DMS 273 (cell line): ENCODE results near the gene SH3BP2.

Experiments
- DNase-seq: peaks from one replicate; lab custom pipeline; 2025; ENCODE audit not compliant: unreplicated experiment; lab: John Stamatoyannopoulos, UW

SH3BP2 gene

DNA sequence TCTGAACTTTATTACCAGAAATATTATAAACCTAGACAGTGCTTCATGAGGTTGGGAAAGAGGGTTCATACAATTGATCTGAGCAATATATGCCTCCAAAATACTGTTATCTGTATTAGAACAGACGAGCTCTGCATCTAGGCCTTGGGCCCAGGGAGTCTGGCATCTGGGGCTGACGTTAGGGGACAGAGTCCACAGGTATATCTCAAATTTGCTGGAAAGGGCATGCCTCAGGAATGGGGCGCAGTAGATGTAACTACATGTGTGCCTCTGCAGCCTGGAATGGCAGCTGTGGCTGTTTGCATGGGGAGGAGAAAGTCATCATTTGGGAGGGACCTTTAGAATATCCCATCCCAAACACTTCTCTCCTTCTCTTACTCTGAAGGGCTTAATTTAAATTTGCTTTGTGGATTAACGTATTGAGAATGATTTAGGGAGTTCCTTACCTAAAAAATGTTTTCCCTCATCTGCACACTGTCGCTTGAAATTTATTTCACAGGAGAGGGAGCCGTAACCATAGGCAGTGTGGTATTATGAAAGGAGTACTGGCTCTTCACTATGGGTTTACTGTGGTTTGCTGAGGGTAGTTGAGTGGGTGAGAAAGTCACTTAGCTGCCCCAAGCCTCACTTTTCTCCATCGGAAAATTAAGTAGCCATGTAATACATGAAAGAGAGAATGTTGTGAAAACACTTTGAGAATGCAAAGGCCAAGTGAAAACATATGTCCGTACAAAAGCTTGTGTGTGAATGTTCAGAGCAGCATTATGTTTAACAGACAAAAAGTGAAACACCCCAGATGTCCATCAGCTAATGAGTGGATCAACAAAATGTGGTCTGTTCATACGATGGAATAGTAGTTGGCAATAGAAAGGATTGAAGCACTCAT, 56.6 kb downstream of the SH3BP2 start:
- no peak for DNase-seq

DNA sequence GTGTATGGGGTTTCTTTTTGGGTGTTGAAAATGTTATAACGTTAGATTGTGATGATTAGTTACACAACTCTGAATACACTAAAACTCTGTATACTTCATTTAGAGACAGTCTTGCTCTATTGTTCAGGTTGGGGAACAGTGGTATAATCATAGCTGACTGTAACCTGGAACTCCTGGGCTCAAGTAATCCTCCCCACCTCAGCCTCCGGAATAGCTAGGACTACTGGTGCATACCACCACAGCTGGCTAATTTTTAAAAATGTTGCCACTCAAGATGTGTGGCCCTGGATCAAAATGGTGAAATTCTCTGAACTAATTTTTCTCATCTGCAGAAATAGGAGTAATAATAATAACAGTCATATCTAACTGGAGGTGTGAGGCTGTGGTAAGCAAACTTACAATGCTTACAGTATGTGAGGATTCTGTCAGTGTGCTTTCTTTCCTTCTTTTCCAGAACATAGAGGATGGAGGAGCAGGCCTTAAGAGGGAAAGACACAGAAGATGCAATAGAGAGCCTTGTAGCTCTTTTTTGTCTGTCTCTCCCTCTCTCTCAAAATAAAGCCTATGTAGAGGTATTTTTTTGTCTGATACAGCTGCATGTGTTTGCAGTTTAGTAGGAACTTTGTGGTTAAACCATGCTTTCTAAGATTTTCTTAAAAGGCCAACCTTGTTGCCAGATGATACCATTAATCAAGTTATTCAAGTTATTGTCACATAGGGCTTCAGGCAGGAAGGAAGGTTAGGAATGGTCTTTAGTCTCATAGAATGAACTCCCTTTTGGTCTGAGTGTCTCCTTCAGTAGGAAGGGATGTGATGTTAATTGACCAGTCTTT, 58.3 kb downstream of the SH3BP2 start:
- no peak for DNase-seq

DNA sequence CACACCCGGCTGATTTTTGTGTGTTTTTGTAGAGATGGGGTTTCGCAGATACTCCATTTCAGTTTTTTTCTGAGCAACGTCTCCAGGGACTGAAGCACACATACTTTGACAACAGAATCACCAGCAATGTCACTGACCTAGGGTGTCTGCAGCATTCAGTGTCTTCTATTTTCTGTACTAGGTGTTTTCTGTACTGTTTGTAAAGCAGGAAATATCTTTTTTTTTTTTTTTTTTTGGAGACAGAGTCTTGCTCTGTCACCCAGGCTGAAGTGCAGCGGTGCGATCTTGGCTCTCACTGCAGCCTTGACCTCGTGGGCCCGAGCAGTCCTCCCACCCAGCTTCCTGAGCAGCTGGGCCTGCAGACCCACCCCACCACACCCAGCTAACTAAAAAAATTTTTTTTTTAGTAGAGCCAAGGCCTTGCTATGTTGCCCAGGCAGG, 59.6 kb downstream of the SH3BP2 start:
- no peak for DNase-seq

DNA sequence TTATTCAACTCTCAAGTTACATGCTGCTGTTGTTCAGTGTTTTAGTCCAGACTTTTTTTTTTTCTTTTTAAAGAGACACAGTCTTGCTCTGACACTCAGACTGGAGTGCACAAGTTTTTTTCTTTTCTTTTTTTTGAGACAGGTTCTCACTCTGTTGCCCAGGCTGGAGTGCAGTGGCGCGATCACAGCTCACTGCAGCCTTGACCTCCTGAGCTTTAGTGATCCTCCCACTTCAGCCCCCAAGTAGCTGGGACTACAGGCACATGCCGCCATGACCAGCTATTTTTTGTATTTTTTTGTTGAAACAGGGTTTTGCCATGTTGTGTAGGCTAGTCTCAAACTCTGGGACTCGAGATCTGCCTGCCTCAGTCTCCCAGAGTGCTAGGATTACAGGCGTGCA, 62.7 kb downstream of the SH3BP2 start:
- DNase-seq: no peak

DNA sequence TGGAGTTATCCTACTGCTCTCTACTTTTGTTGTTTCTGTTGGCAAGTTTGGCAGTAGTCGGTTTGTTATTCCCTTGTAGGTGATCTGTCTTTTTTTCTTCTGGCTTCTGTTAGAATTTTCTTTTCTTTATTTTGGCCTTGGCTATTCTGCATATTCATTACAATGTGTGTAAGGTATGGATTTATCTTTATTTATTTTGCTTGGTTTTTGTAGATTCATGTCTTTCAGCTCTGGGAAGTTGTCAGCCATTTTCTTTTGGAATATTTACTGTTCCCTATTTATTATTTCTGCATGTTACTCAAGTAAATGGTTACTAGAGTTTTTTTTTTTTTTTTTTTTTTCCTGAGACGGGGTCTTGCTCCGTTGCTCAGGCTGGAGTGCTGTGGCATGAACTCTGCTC, 63.4 kb downstream of the SH3BP2 start:
- no peak for DNase-seq

DNA sequence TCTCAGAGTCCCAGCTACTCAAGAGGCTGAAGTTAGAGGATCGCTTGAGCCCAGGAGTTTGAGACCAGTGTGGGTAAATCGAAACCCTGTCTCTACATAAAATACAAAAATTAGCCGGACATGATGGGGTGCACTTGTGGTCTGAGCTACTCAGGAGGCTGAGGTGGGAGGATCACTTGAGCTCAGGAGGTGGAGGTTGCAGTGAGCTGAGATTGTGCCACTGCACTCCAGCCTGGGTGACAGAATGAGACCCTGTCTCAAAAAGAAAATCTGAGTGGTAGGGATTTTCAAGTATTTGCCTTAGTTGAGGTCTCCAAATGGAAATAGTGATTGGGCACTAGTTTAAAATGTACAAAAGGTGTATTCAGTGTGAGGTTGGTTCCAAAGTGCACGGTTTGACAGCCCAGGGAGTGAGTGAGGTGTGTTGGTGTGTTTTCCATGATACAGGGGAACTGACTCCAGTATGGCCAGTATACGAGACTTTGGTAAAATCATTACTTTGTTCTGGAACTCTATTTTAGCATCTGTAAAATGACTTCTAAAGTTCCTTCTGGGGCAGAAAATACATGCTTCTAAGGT, 64.6 kb downstream of the SH3BP2 start:
- no peak for DNase-seq

DNA sequence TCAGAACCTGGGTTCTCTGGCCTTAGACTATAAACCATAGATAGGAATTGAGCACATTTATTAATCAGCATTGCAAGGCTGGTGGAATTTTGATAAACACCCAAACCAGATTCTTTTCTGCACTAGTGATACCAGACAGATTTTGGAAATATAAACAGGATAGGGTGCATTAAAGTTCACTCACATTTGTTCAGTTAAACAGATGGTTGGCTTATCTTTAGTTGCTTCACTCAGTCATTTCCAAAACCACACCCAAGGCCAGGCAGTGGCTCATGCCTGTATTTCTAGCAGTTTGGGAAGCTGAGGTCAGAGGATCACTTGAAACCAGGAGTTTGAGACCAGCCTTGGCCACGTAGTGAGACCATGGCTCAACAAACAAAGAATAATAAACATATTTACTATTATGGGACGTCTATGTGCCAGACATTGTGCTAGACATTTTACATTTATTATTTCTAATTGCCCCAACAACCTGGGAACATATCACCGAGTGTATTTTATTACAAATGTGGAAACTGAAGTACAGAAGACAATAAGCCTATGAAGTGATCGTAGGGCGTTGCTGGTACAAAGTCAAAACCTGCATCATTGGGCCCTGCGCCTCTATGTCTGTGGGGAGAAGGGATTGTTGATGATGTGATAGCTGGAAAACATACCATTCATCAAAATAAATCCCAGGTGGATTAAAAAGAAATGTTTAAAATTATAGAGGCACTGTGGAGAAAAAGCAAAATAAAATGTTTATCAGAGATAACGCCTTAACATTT, 65.7 kb downstream of the SH3BP2 start:
- peak; percentile 30 for DNase-seq

DNA sequence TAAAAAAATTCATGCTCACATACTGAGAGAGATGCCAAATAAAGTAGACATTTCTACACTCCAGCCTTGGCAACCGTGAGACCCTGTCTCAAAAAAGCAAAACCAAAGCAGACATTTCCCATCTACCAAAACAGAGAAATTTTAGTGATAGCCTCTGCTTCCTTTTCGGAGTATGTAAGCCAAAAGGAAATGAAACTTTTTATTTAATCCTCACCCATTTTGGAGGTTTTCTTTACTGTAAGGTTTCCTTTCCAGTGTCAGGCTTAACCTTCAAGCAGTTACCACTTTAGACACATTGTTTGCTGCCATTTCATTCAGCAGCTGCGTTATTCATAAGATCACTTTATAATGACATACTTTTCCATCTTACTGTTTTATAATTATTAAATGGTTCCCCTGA, 66.6 kb downstream of the SH3BP2 start:
- no peak for DNase-seq

DNA sequence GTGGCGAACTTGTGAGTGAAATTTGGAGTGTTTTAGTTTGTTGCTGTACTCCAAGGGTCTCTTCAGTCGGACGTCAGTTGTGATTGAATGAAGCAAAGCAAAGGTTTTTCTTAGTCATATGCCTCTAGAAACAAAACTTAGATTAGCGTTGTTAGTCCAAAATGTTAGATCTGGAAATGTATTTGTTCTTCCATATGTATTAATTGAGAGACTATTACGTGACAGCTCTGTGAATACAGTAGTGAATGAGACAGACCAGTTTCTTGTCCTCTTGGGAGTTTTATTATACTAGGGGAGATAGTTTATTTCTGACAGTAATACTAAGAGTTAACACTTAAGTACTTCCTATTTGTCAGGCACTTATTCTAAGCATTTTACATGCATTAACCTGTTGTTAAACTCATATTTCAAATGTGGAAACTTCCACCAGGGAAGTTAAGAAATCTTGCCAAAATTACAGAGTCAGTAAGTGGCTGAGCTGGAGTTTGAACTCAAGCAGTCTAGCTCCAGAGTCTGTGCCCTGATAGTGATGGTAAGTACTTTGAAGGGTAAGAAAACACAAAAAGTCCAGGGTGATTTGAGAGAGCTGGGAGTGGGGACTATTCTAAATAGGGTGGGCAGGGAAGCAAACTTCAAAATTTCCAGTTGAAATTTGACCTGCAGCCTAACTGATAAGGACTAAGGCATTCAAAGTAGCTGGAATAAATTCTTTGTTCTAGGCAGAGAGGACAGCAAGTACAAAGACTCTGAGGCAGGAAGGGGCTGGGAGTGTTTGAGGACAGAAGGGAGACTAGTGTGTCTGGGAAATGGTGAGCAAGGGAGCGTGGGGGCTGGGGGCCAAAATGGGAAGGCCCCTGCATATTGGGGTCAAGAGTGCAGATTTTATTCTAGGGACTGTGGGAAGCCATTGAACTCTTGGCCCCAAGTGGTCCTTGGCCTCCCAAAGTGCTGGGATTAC, 67.8 kb downstream of the SH3BP2 start:
- DNase-seq: no peak

DNA sequence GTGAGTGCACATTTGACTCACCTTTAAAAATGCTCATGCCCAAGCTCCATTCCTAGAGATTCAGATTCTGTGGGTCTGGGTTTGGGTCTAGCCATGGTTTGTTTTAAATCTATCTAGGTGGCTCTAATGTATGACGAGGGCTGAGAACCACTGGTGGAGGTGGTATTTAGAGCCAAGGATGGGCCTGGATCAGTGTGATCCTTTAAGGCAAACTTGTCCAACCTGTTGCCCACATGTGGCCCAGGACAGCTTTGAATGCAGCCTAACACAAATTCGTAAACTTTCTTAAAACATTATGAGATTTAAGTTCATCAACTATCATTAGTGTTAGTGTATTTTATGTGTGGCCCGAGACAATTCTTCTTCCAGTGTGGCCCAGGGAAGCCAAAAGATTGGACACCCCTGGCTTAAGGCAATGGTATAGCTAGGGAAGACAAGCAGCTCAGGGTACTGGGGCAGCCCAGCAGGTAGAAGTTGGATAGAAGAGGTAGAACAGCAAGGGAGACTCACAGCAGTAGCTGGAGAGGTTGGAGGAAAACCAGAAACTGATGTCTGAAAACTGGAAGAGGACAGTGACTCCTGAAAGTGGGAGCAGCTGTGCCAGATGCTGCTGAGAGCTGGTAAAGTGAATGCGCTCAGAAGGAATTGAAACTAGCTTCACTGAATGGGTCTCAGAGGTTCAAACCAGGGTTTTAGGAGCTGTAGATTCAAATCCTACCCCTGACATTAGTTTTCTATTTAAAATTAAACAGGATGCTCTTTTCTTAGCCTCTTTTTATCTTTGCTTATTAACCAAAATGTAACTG, 68.9 kb downstream of the SH3BP2 start:
- no peak for DNase-seq

DNA sequence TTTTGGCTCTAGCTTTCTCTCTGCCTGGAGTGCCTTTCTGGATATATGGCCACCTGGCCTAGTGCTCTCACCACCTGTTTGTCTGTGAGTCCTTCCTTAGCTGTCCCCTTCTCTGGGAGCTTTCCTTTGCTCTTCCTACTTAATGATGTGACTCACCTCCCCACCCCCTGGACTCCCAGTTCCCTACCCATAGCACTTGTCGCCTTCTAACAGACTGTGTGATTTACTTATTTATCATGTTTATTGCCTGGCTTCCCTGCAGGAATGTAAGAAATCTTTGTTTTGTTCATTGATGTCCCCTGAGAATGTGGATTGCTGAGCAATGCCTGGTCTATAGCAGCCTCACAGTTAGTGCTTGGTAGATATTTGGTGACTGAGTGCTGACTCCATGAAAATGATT, 69.6 kb downstream of the SH3BP2 start:
- DNase-seq: no peak

DNA sequence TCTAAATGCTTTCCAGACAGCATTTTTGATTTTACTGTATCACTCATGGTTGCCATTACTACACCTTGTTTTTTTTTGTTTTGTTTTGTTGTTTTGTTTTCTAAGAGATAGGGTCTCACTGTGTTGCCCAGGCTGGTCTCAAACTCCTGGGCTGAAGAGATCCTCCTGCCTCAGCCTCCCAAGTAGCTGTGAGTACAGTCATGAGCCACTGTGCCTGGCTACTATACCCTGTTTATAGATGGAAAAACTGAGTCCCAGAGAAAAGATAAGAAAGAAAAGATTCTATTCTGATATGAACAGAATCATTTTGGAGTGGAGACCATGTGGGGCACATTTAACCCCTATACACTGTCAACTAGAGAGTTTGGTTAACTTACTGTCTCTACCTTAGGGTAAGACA, 70.8 kb downstream of the SH3BP2 start:
- no peak for DNase-seq

DNA sequence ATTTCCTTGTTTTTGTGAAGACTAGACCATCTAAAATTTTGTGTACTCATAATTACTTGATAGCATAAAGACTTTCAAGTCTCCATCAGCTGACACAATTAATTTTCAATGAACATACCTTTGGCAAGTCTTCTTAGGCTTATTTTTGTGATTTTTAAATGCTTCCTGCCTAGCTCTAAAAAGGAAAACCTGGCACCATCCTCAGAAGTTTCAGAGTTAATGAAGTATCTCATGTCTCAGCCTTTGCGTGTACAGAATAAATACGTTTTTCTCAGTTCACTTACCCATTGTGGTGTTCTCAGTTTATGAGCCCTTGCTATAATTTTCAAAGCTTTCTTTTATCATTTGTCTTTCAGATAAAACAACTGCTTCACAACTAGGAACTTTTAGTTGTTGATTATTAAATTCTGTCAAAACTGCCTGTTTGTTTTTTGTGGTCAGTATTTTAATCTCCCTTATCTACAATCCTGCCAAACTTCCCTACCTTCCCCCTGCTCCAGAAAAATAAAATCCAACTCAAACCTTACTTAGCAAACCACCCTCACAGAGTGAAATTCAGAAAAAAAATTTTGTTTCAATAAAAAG, 72.4 kb downstream of the SH3BP2 start:
- DNase-seq: no peak

DNA sequence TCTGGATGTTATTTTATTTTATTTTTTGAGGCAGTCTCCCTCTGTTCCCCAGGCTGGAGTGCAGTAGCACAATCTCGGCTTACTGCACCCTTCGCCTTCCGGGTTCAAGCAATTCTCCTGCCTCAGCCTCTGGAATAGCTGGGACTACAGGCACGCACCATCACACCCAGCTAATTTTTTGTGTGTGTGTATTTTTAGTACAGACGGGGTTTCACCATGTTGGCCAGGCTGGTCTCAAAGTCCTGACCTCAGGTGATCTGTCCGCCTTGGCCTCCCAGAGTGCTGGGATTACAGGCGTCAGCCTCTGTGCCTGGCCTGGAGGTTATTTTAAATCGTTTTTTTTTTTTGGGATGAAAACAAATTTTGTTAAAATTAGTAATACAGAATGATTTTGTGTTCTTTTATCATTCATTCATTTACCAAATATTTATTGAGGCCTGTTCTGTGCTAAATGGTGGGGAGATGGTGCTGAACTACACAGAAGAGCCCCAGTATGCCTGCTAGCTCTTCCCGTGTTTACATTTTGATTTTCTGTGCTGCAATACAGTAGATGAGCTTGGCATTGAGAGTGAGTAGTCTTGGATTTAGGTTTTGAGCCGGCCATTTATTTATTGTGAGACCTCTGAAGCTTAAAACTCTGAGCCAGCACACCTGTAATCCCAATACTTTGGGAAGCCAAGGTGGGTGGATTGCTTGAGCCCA, 73.4 kb downstream of the SH3BP2 start:
- no peak for DNase-seq

DNA sequence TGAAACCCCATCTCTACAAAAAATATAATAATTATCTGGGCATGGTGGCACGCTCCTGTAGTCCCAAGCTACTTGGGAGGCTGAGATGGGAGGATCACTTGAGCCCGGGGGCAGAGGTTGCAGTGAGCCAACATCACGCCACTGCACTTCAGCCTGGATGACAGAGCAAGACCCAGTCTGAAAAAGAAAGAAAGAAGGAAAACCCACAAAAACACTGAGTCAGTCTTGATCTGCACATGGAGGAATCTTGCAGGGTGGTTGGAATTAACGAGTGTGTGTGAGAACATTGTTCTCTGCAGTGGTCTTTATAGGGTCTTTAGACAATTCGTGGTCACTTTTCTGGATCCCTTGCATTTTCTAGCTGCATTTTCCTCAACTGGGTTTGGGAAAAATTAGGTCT, 74.0 kb downstream of the SH3BP2 start:
- no peak for DNase-seq

DNA sequence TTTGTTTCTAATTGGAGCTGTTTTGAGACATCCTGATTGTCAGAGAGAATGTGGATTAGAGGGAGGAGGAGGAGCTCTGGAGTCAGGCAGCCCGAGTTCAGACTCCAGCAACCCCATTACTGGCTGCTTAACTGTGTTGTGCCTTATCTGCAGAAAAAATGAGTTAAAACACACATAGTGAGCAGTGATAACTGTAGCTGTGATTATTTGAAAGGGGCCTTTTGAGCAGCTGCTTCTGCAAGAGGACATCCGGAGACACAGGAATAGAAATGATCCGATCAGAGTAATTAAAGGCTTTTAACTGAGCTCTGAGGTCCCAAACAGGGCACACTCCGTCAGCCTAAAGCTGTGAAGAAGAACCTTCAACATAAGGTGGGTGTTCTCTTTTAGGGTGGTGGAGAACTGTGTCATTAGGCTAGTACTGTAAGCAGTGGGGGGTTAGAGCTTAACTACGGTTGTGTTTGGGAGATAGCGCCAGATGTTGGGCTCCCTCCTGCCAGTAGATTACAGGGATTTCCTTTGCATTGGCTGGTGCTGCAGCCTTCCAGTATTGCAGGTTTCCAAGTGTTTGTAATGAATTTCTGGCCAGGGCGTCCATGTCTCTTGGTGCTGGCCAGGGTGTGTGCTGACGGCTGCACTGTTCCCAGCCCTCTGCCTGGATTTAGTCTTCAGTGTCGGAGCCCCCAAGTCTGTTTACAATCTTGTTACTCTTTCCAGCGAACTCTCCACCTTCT, 75.0 kb downstream of the SH3BP2 start:
- peak; percentile 67 for DNase-seq

DNA sequence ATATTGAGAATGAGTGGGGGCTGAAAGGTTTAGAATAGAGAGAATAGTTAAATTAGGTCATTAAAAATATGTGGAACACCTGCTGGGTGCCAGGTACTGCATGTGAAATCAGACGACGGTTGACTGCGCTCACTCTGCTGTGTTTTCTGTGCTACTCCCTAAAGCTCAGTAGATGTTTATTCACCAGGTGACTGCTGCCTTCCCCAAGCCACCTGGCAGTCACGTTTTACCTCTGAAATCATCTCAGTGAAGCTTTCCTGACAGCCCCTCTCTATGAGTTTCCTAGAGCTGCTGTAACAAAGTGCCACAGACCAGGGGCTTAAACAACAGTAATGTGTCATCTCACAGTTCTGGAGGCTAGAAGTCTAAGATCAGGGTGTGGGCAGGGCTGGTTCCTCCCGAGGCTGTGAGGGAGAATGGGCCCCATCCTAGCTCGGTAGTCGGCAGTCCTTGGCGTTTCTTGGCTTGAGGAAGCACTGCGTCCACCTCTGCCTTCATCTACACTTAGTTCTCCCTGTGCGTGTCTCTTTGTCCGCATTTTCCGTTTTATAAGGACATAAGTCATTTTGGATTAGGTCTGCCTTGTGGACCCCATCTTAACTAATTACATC, 76.1 kb downstream of the SH3BP2 start:
- DNase-seq: no peak
